Hepatocyte (in vitro differentiated cells): ENCODE data around the gene KCNJ3. TPM values are rescaled to one million over a fixed set of nuclear protein-coding genes. Genes with fewer than 3 reads are reported as not detected.

Experiments
- DNase-seq: peaks from one replicate; pipeline ENCODE4 v3.0.0-alpha.2; 2016; ENCODE audit warnings: low spot score
- H2AFZ ChIP-seq: fragments of 200-600 bp; sonication (generic); 2 replicates; pipeline ENCODE4 v1.6.0; 2016; ENCODE audit warnings: antibody characterized with exemption, mild to moderate bottlenecking
- H3K27ac ChIP-seq: fragments of 200-600 bp; sonication (generic); 2 replicates; pipeline ENCODE4 v1.5.1; 2016; ENCODE audit warnings: mild to moderate bottlenecking
- H3K27me3 ChIP-seq: fragments of 200-600 bp; sonication (generic); 2 replicates; pipeline ENCODE4 v1.6.1; 2016
- H3K36me3 ChIP-seq: fragments of 200-600 bp; sonication (generic); replicated peaks from 2 replicates; pipeline ENCODE4 v1.5.1; 2016; ENCODE audit warnings: low read depth; ENCODE audit not compliant: insufficient read depth
- H3K4me1 ChIP-seq: fragments of 200-600 bp; sonication (generic); 2 replicates; pipeline ENCODE4 v1.5.1; 2016; ENCODE audit warnings: mild to moderate bottlenecking, moderate library complexity; ENCODE audit not compliant: insufficient read depth
- H3K4me2 ChIP-seq: fragments of 200-600 bp; sonication (generic); 2 replicates; pipeline ENCODE4 v1.6.0; 2016
- H3K4me3 ChIP-seq: fragments of 200-600 bp; sonication (generic); 2 replicates; pipeline ENCODE4 v1.5.1; 2016; ENCODE audit warnings: mild to moderate bottlenecking
- H3K79me2 ChIP-seq: fragments of 200-600 bp; sonication (generic); 2 replicates; pipeline ENCODE4 v1.6.0; 2017; ENCODE audit warnings: mild to moderate bottlenecking
- H3K9me2 ChIP-seq: fragments of 200-600 bp; sonication (generic); replicated peaks from 2 replicates; pipeline ENCODE4 v1.6.0; 2017; ENCODE audit warnings: mild to moderate bottlenecking; ENCODE audit not compliant: insufficient read depth
- H3K9me3 ChIP-seq: fragments of 200-600 bp; sonication (generic); 2 replicates; pipeline ENCODE4 v1.5.1; 2016; ENCODE audit warnings: low read depth, mild to moderate bottlenecking
- H4K20me1 ChIP-seq: fragments of 200-600 bp; sonication (generic); 2 replicates; pipeline ENCODE4 v1.6.0; 2016; ENCODE audit warnings: mild to moderate bottlenecking; ENCODE audit not compliant: insufficient read depth, poor library complexity, severe bottlenecking
- EZH2 ChIP-seq: fragments of 200-600 bp; sonication (generic); IDR thresholded peaks from 2 replicates; pipeline ENCODE4 v1.6.1; 2016; ENCODE audit warnings: antibody characterized with exemption, mild to moderate bottlenecking, borderline replicate concordance
- EZH2phosphoT487 ChIP-seq: fragments of 200-600 bp; sonication (generic); IDR thresholded peaks from one replicate; pipeline ENCODE4 v1.6.1; 2018; ENCODE audit warnings: antibody characterized with exemption, mild to moderate bottlenecking, low read depth, moderate library complexity; ENCODE audit not compliant: unreplicated experiment, severe bottlenecking
- WGBS: methylation state at CpG from one replicate; pipeline ENCODE4 v1.1.6; 2016; ENCODE audit warnings: low lambda C conversion rate; ENCODE audit errors: missing lambda C conversion rate; 5-methylcytosine and 5-hydroxymethylcytosine counted together
- polyA plus RNA-seq: library from polyadenylated mRNA; unstranded; fragments of >200 nt; fragmentation: Nextera tagmentation; extraction: Ambion mirVana; gene quantifications from 2 replicates; pipeline ENCODE4 v1.2.1, GENCODE V29; 2016
- total RNA-seq: library from RNA; depleted of rRNA; stranded (reverse); fragments of >200 nt; gene quantifications from 2 replicates; pipeline ENCODE4 v1.2.3, GENCODE V29; 2014
- TF ChIP-seq, protein P1 (sequence below): fragments of 200-600 bp; sonication (generic); IDR thresholded peaks from 2 replicates; pipeline ENCODE4 v1.5.1; 2016; ENCODE audit warnings: antibody characterized with exemption, mild to moderate bottlenecking; ENCODE audit not compliant: poor library complexity

KCNJ3 gene
- total and polyA plus RNA-seq, 2 experiments from 2014 or later, result 0.04 to 3.0 TPM

DNA sequence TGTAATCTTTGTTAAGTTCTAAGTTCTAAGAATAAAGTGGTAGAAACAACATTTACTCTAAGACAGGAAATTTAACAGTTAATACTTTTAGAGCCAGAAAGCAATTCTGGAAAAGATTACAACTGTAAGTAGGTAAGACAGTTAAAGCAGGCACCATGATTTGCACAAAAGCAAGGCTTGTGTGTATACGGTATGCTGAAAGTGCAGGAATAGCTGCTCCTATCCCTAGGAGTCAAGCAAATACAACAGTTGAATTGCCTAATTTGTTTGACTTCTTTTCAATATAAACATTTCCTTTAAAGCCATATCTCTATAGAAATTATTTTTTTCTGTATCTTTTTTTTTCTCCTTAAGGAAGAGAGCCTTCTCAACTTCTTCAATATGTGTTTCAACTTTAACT is 116.4 kb downstream of the KCNJ3 start:
- no peak overlapping the region for H3K4me2 ChIP-seq
- no peaks in the 10 kb centered on the region for H3K27me3 ChIP-seq
- no peak for DNase-seq
- no peak overlapping the region for H3K4me3 ChIP-seq
- H4K20me1 ChIP-seq, result no peaks in the 10 kb centered on the region
- no peak overlapping the region for H2AFZ ChIP-seq
- H3K27ac ChIP-seq, result no peak overlapping the region
- no peaks in the 10 kb centered on the region for H3K36me3 ChIP-seq
- no peaks in the 10 kb centered on the region for H3K4me1 ChIP-seq
- no peak for TF ChIP-seq EZH2
- no peak for TF ChIP-seq EZH2phosphoT487
- TF ChIP-seq, protein P1, sequence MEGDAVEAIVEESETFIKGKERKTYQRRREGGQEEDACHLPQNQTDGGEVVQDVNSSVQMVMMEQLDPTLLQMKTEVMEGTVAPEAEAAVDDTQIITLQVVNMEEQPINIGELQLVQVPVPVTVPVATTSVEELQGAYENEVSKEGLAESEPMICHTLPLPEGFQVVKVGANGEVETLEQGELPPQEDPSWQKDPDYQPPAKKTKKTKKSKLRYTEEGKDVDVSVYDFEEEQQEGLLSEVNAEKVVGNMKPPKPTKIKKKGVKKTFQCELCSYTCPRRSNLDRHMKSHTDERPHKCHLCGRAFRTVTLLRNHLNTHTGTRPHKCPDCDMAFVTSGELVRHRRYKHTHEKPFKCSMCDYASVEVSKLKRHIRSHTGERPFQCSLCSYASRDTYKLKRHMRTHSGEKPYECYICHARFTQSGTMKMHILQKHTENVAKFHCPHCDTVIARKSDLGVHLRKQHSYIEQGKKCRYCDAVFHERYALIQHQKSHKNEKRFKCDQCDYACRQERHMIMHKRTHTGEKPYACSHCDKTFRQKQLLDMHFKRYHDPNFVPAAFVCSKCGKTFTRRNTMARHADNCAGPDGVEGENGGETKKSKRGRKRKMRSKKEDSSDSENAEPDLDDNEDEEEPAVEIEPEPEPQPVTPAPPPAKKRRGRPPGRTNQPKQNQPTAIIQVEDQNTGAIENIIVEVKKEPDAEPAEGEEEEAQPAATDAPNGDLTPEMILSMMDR, result no peak
- H3K9me2 ChIP-seq, result no peaks in the 10 kb centered on the region
- H3K9me3 ChIP-seq, result no peaks in the 10 kb centered on the region
- no peaks in the 10 kb centered on the region for H3K79me2 ChIP-seq
- WGBS, result 44% methylated on average over 1 of the region's 1 CpG

DNA sequence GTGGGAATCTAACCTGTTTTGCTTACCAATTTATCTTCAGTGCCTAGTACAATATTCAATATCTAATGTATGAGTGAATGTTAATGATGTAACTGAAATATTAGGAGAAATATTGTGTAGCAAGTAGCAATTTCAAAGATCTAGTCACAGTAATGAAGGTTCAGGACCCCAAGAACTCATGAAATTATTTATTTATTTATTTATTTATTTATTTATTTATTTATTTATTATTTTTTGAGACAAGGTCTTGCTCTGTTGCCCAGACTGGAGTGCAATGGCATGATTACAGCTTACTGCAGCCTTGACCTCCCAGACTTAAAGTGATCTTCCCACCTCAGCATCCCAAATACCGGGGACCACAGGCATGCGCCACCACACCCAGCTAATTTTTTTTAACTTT is 126.9 kb downstream of the KCNJ3 start:
- Histone ChIP-seq H3K9me3 (no peaks in the 10 kb centered on the region), H3K36me3 (no peaks in the 10 kb centered on the region), H3K4me2 (no peak overlapping the region), H2AFZ (no peak overlapping the region), H3K4me1 (no peaks in the 10 kb centered on the region), H3K27ac (no peak overlapping the region), H3K9me2 (no peaks in the 10 kb centered on the region), H3K79me2 (no peaks in the 10 kb centered on the region), H3K4me3 (no peak overlapping the region), H4K20me1 (no peaks in the 10 kb centered on the region), H3K27me3 (no peaks in the 10 kb centered on the region)
- 68% methylated on average over 2 of the region's 2 CpGs for WGBS
- TF ChIP-seq, protein P1, result no peak
- TF ChIP-seq EZH2 (no peak), EZH2phosphoT487 (no peak)
- DNase-seq, result no peak

DNA sequence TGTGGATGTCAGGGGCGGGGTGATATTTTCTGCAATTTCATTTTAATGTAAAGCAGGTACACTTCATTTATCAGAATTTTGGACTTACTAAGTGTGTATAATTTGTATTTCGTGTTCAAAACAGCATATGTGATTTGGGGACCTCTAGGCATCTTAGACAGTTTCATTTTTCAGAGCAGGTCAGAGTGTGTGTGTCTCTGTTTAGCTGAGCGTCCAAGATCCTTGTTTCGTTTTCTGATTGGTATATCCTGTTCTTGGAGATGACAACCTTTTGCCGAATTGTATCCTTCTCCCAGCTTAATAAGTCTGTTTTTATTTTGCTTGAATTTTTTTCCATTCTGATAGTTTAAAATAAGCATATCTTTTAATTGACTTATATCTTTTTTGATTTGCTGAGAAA is 128.3 kb downstream of the KCNJ3 start:
- whole genome bisulfite sequencing, result 90% methylated on average over 5 of the region's 5 CpGs
- Histone ChIP-seq H3K4me2 (no peak overlapping the region), H3K36me3 (no peaks in the 10 kb centered on the region), H3K4me3 (no peak overlapping the region), H3K79me2 (no peaks in the 10 kb centered on the region), H3K27ac (no peak overlapping the region), H2AFZ (no peak overlapping the region), H4K20me1 (no peaks in the 10 kb centered on the region), H3K4me1 (no peaks in the 10 kb centered on the region), H3K27me3 (no peaks in the 10 kb centered on the region), H3K9me2 (no peaks in the 10 kb centered on the region), H3K9me3 (no peaks in the 10 kb centered on the region)
- DNase-seq, result no peak
- TF ChIP-seq EZH2 (no peak), EZH2phosphoT487 (no peak)
- TF ChIP-seq, protein P1, result no peak

DNA sequence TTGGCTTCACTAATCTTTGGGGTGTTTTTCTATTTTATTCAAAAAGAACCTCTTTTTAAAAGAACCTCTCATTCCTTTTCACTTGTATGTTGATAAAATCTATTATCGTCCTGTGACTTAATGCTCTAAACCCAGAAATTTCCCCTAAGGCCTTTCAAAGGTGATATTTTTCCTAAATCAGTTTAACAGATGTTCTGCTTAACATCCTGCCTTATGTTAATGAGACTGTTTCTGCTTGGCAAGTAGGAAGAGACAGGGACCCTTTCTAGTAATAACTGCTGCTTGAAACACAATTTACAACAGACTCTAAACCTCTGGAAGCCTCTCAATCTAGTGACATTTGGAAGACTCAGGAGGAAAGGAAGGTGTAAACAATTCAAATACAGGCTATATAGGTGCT is 128.8 kb downstream of the KCNJ3 start:
- Histone ChIP-seq H3K27ac (no peak overlapping the region), H4K20me1 (no peaks in the 10 kb centered on the region), H3K9me3 (no peaks in the 10 kb centered on the region), H3K36me3 (no peaks in the 10 kb centered on the region), H3K4me3 (no peak overlapping the region), H3K9me2 (no peaks in the 10 kb centered on the region), H2AFZ (no peak overlapping the region), H3K27me3 (no peaks in the 10 kb centered on the region), H3K79me2 (no peaks in the 10 kb centered on the region), H3K4me1 (no peaks in the 10 kb centered on the region), H3K4me2 (no peak overlapping the region)
- 46% methylated on average over 1 of the region's 1 CpG for WGBS
- TF ChIP-seq EZH2phosphoT487 (no peak), EZH2 (no peak)
- TF ChIP-seq, protein P1, result no peak
- DNase-seq, result no peak
